GM19468 (cell line): Measurements from ENCODE around the gene TNS1.
"Not testable (repeated sequence)": the region's sequence is repeated elsewhere in the genome, so short reads cannot be mapped to it uniquely, and the experiment has no call there.

ENCODE experiments used
- ATAC-seq: cut with Tn5 transposase; IDR thresholded peaks from one replicate; pipeline ENCODE4 v1.9.1; 2021; ENCODE audit warnings: mild to moderate bottlenecking, moderate library complexity, moderate number of reproducible peaks; ENCODE audit not compliant: unreplicated experiment; ENCODE audit errors: extremely low read depth

Gene TNS1

GRCh38 chr2:218030409-218031195, 27.8 kb upstream of the TNS1 start:
- ATAC-seq: no peak

GRCh38 chr2:218029366-218030360, 26.9 kb upstream of the TNS1 start:
- no peak for ATAC-seq

- no peak for ATAC-seq
These were observed 26.0 kb upstream of the TNS1 start for GRCh38 chr2:218028562-218029348.

GRCh38 chr2:218028189-218028495, 25.3 kb upstream of the TNS1 start:
- no peak for ATAC-seq

- no peak for ATAC-seq
These were observed 24.8 kb upstream of the TNS1 start for GRCh38 chr2:218027426-218028188.

- no peak for ATAC-seq
These were observed 24.1 kb upstream of the TNS1 start for GRCh38 chr2:218026676-218027425.

GRCh38 chr2:218026244-218026643, 23.4 kb upstream of the TNS1 start:
- ATAC-seq: no peak

GRCh38 chr2:218024871-218025270, 22.1 kb upstream of the TNS1 start:
- no peak for ATAC-seq

- no peak for ATAC-seq
These were observed 21.5 kb upstream of the TNS1 start for GRCh38 chr2:218024336-218024735.

GRCh38 chr2:218023636-218024035, 20.8 kb upstream of the TNS1 start:
- ATAC-seq: no peak

GRCh38 chr2:218022851-218023530, 20.2 kb upstream of the TNS1 start:
- no peak for ATAC-seq

GRCh38 chr2:218022131-218022850, 19.5 kb upstream of the TNS1 start:
- no peak for ATAC-seq

- ATAC-seq: no peak
These were observed 18.8 kb upstream of the TNS1 start for GRCh38 chr2:218021536-218022071.

- no peak for ATAC-seq
These were observed 18.3 kb upstream of the TNS1 start for GRCh38 chr2:218020966-218021535.

- ATAC-seq: no peak
These were observed 17.5 kb upstream of the TNS1 start for GRCh38 chr2:218020281-218020680.

GRCh38 chr2:218019411-218020060, 16.7 kb upstream of the TNS1 start:
- no peak for ATAC-seq

- ATAC-seq: not testable (repeated sequence)
These were observed 16.0 kb upstream of the TNS1 start for GRCh38 chr2:218018842-218019125.
